GM19193 (cell line): ENCODE results near the gene ROPN1.
A peak's percentile ranks its signal among the peaks of the same experiment; 100 is the strongest.

ENCODE experiments used
- POLR2A ChIP-seq: IDR thresholded peaks from 4 replicates; pipeline ENCODE4 v1.6.1; 2011; ENCODE audit not compliant: insufficient read depth, insufficient read length; ENCODE audit errors: extremely low read depth

ROPN1 gene

DNA sequence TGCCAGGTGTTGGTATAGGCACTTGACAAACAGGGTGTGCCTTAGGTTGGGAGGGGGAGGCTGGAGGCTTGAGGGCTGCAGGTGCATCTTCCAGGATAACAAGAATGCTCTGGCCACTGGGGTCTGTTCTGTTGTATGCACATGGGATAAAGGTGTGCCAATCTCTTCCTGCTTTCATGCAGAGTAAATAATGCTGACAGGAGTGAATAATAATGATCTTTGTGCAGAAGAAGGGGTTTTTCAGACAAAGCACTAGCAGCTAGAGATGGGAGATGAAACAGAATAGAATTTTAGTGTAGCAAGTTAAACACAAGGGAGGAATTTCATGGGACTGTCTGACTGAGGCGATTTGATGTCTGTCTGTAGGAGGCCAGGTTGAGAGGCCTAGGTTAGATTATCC is 1.9 kb upstream of the ROPN1 start:
- no peak for TF ChIP-seq POLR2A

DNA sequence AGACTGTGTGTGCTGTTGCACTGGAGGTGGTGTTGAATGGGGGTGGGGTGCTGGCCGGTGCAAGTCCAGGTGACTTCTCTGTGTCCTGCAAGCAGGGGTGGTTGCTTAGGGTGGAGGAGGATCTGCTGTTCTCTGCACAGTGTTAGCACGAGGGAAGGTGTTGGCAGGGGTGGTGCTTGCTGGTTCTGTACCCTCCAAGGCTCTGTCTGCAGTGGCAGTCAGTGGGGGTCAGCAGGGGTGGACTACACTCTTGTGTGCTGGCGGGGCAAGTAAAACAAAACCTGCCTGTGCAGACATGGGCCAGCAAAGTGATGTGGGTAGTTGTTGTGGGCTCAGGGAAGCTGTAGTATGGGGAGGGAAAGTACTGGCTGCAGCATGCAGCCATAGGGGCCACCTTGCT is 5.5 kb downstream of the ROPN1 start:
- TF ChIP-seq POLR2A, result no peak

DNA sequence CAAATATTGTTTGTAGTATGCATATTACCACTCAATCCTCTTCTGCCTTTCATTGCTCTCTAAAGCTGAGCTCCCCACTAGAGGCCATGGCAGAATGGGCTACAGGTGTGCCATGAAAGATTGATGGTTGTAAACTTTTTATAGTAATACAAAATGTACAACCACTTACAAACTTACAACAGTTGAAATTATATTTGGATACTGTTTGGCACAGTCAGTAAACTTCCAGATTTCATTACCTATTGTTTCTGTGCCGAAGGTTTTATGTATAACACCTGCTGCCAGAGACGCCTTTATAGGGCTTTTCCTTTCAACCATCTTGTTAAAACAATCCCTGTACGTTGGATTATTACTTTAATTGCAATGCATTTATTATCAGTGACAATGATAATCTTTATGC is 7.0 kb downstream of the ROPN1 start:
- TF ChIP-seq POLR2A, result no peak

- no peak for TF ChIP-seq POLR2A
Measured at GRCh38 chr3:123984350-123984749, 7.6 kb downstream of the ROPN1 start.

GRCh38 chr3:123980539-123980938 is 11.4 kb downstream of the ROPN1 start:
- TF ChIP-seq POLR2A, result no peak

DNA sequence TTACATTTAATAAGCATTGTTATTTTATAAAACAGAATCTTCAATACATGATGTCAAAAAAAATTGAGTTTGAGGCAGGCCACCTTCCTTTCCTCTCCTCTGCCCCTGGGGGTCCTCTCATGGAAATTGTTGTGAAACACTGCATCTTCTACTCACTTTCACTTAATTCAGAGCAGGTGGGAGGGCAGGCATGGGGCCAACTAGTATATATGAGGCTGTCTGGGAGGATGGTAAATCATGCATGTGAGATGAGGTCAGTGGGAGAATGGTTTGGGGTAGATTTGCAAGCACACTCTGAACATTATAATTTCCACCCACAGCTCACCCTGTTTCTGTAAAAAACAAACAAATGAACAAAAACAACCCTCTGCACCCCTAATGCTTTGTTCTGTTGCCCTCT is 20.5 kb downstream of the ROPN1 start:
- TF ChIP-seq POLR2A, result no peak

DNA sequence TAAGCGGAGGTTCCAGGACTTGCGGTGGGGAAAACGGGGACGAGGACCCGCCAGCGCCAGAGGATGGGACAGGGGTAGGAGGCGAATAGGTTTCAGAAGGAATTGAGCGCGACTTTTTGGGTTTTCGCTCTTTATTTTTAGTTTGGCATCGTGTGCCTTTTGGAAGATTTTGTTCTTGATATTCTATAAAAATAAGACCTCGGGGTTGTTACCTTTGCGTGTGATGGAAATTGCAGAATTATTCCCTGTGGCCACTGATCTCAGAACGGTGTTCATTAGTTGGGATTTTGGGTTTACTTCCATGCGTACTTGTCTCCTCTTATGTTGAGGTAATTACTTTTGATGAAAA is 30.4 kb downstream of the ROPN1 start:
- TF ChIP-seq POLR2A, result no peak

DNA sequence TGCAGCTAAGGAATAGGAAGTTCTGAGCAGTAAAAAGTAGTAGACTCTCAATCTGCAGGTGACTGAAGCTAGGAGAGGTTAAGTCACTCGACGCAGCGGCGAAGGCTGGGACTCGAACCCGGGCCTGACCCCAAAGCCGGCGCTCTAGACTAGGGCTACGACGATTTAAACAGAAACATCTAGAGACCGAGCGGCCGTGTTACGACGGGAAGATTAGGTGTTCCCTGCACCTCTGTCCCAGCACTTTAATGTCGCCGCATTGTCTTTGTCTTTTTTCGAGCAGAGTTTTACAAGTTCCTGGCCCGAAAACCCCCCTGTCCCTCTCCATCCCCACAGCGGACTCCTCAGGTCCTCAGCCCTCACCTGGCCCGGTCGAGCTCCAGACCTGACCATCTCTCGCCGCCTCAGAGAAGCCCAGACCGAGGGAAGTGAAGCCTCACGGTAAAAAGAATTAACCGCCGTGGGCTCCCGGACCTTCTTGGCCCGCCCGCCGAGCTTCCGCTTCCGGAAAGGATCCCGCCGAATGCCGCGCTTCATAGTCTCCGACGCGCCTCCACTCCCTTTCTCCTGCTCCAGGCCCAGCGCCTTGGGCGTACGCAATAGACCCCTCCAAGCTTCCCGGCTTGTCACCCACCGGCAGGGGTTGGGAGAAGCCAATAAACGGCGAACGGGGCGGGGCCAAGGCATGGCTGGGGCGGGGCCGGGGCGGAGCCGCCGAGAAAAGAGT is 31.0 kb downstream of the ROPN1 start, which contains the start of gene CCDC14:
CCDC14 (minus strand) TSS at position 449 of the 727 bp plus-strand sequence; CDS start at position 393, 56 bp downstream.
- TF ChIP-seq POLR2A, result peak; percentile 78

DNA sequence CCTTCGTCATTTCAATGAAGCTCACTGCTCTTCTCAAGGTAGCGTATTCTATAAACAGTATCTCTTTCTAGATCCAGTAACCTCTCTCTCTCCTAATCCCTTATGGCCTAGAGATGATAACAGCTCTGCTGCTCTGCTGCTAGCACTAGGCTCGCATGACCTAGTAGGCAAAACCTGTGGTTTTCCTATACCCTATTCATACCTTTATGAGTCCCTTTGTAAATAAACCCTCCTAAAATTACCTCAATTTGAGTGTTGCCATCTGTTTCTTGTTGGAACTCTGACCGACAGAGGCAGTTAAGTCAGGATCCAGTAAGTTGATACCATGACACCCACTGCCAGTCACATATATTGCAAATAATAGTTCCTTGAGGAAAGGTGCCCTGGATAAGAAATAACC is 38.2 kb downstream of the ROPN1 start:
- no peak for TF ChIP-seq POLR2A

DNA sequence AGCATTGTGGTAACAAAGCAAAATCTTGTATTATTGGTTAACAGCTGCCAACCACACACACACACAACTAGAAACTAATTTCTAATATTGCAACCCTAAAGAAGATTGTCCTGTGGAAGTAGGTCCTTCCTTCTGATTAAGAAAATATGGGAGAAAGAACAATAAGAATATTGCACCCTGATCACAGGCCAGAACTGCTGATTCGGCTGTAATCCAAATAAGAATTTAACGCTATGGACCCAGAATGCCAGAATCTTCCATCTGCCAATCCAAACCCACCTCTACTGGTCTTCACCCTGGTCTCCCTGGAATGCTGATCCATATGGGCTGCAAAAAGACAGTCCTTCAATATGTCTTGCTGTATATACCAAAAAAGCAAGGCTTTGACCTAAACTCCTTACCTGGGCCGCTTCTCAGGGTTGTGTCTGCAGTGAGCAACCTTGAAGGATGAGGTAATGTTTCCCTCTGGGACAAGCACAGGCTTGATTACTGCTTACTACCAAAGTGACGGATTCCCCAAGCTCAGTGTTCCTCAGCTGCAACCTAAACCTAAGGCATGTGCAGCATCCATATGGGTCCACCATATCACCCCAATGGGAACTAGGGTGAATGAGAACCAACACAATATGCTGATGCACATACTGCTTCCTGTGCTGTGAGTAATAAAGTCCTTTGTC is 38.9 kb downstream of the ROPN1 start:
- TF ChIP-seq POLR2A, result no peak

DNA sequence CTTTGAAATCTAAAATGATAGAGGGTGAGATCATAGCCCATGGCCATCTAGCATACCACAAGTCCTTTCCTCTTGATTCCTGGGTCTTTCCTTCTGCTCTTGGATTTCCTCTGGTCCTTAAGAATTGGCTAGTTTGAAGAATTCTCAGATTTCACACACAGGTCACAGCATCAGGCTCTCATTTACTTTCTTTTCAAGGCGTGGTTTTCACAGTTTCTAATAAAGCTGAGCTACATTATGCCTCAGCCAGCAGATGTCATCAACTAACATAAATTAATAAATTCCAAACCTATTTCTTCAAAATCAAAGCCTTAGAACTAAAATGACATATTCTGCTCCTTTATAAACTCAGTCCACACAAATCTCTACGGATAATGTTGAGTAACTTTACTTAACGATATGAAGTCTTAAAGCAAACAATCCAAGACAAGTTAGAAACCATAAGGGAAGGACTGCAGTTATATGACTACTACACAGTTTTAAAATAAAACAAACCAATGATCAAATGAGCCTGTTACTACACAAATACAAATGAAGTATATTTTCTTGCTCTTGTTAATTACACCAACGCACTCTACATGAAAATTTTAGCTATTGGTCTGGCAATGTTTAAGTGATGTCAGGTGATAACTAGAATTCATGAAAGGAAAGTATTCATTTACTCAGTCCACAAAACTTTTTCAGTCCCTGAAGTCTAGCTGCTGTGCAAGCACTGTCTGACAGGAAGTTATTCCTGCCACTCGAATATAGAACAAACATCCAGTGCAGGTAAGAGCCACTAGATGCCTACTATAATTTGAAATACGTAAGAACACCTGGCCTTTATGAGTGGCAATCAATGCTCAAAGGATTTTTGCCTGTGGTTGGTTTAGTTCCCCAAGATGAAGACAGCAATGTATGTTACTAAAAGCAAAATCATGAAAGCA is 40.1 kb downstream of the ROPN1 start:
- TF ChIP-seq POLR2A, result no peak

- TF ChIP-seq POLR2A, result no peak
Measured at GRCh38 chr3:123949641-123950040, 42.3 kb downstream of the ROPN1 start.

- no peak for TF ChIP-seq POLR2A
Measured at GRCh38 chr3:123948449-123948848, 43.5 kb downstream of the ROPN1 start.

DNA sequence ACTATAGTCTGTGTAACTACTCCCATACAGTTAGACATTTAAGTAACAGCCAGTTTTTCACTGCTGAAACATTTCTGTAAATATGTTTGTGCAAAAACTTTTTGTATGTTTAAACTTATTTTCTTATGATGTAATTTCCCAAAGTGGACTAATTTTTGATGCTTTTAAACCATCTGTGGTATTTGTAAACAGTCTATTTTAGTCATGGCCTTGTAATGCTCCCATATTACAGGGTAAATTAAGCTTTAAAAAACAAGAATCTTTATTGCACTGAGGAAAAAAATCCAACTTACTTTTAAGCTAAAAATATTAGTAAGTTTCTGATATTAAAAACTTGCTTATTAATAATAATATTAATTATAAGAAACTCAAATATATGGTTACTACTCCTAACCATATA is 44.4 kb downstream of the ROPN1 start:
- TF ChIP-seq POLR2A, result no peak

DNA sequence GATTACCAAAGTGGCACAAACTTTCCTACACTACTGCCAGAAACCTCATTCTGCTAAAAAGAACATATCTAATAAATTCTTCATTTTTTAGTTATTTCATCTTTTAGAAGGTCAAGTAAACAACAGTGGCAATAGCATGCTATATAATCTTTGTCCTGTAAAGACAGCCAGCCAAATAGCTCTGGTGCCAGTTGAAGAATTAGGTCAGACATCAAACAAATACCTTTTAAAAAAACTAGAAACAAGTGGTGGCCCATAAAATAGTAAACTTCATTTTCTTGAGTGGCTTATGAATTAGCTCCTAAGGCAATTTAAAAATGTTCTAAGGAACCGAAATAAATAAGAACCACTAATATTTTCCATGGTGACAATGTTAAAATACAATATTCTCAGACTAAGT is 50.4 kb downstream of the ROPN1 start:
- TF ChIP-seq POLR2A, result no peak
